SIG-M5 treated with dmso at 0.1 percent for 504 hours (cell line): ENCODE results near the gene MORF4L1.
"Not testable (repeated sequence)": the region's sequence is repeated elsewhere in the genome, so short reads cannot be mapped to it uniquely, and the experiment has no call there.

Experiments
- DNase-seq: peaks from one replicate; lab custom pipeline; 2025; ENCODE audit not compliant: unreplicated experiment; lab: John Stamatoyannopoulos, UW

MORF4L1 gene

GRCh38 chr15:78923480-78924360, 51.0 kb downstream of the MORF4L1 start:
- no peak for DNase-seq

GRCh38 chr15:78925076-78925624, 52.5 kb downstream of the MORF4L1 start:
- DNase-seq: no peak

- no peak for DNase-seq
These were observed 53.5 kb downstream of the MORF4L1 start for GRCh38 chr15:78925956-78926743.

- no peak for DNase-seq
These were observed 54.5 kb downstream of the MORF4L1 start for GRCh38 chr15:78927077-78927790.

GRCh38 chr15:78928176-78928575, 55.5 kb downstream of the MORF4L1 start:
- DNase-seq: not testable (repeated sequence)

- no peak for DNase-seq
These were observed 56.0 kb downstream of the MORF4L1 start for GRCh38 chr15:78928616-78929093.

GRCh38 chr15:78929536-78930264, 57.0 kb downstream of the MORF4L1 start:
- no peak for DNase-seq

GRCh38 chr15:78930577-78931388, 58.1 kb downstream of the MORF4L1 start:
- DNase-seq: peak; percentile 55

GRCh38 chr15:78931439-78932257, 59.0 kb downstream of the MORF4L1 start:
- no peak for DNase-seq

GRCh38 chr15:78932258-78932808, 59.6 kb downstream of the MORF4L1 start:
- no peak for DNase-seq

GRCh38 chr15:78933187-78933822, 60.6 kb downstream of the MORF4L1 start:
- DNase-seq: no peak

- no peak for DNase-seq
These were observed 61.3 kb downstream of the MORF4L1 start for GRCh38 chr15:78933823-78934654.

- DNase-seq: no peak
These were observed 61.9 kb downstream of the MORF4L1 start for GRCh38 chr15:78934655-78935023.

- peak; percentile 22 for DNase-seq
These were observed 64.5 kb downstream of the MORF4L1 start for GRCh38 chr15:78937132-78937739.

GRCh38 chr15:78938658-78939488, 66.2 kb downstream of the MORF4L1 start:
- peak; percentile 77 for DNase-seq

GRCh38 chr15:78942741-78943140, 70.1 kb downstream of the MORF4L1 start:
- DNase-seq: no peak
